HEK293 (cell line): ENCODE results near the gene SMAD7.

Experiments used
- CTCF ChIA-PET: fragments of 350-600 bp; formaldehyde crosslinking; extraction: SDS; loops from one replicate; lab custom pipeline; 2021; ENCODE audit warnings: antibody characterized with exemption; lab: Yijun Ruan, JAX
- POLR2A ChIA-PET: fragments of 300-600 bp; formaldehyde crosslinking; extraction: SDS; loops from one replicate; lab custom pipeline; 2020; ENCODE audit warnings: antibody characterized with exemption, inconsistent platforms; lab: Yijun Ruan, JAX
- H3K27ac ChIP-seq: fragments of 200-500 bp; sonication (Bioruptor generic); 2 replicates; pipeline ENCODE4 v1.5.1; 2014; ENCODE audit warnings: low read depth, low read length, control low read depth, inconsistent platforms; ENCODE audit errors: extremely low read depth
- H3K36me3 ChIP-seq, 2 experiments: fragments of 200-500 bp in 1 of 2; sonication (Bioruptor generic) in 1 of 2; 1 replicate in 1 of 2; 2 replicates in 1 of 2; pipeline ENCODE4 v1.5.1; 2014 to 2017; ENCODE audit warnings: inconsistent platforms in 2 of 2, low read length in 2 of 2; ENCODE audit not compliant: control insufficient read depth in 2 of 2, insufficient read depth in 1 of 2
- H3K4me1 ChIP-seq: fragments of 200-500 bp; sonication (Bioruptor generic); 2 replicates; pipeline ENCODE4 v1.5.1; 2014; ENCODE audit warnings: mild to moderate bottlenecking, low read length, inconsistent platforms; ENCODE audit not compliant: control insufficient read depth, insufficient read depth
- H3K4me3 ChIP-seq: 2 replicates; pipeline ENCODE4 v1.5.1; 2011; ENCODE audit warnings: low read depth, mild to moderate bottlenecking, control low read depth, low read length, moderate library complexity
- H3K9me3 ChIP-seq: fragments of 200-500 bp; sonication (Bioruptor generic); 2 replicates; pipeline ENCODE4 v1.5.1; 2014; ENCODE audit warnings: low read depth, low read length, inconsistent platforms; ENCODE audit not compliant: control insufficient read depth, insufficient read depth
- FEZF1 ChIP-seq: fragments of 450-650 bp; formaldehyde crosslinking; IDR thresholded peaks from 2 replicates; pipeline ENCODE4 v1.5.1; 2016; ENCODE audit warnings: missing biosample characterization, missing genetic modification characterization
- SP2 ChIP-seq: fragments of 450-650 bp; formaldehyde crosslinking; IDR thresholded peaks from 2 replicates; pipeline ENCODE4 v1.5.1; 2016; ENCODE audit warnings: missing biosample characterization, missing genetic modification characterization
- SP3 ChIP-seq: fragments of 450-650 bp; formaldehyde crosslinking; IDR thresholded peaks from 2 replicates; pipeline ENCODE4 v1.5.1; 2016; ENCODE audit warnings: missing biosample characterization, missing genetic modification characterization
- YY1 ChIP-seq: fragments of 450-650 bp; formaldehyde crosslinking; IDR thresholded peaks from 2 replicates; pipeline ENCODE4 v1.5.1; 2018; ENCODE audit warnings: missing biosample characterization, missing genetic modification characterization
- ZBTB1 ChIP-seq: fragments of 450-650 bp; formaldehyde crosslinking; IDR thresholded peaks from 2 replicates; pipeline ENCODE4 v1.5.1; 2016; ENCODE audit warnings: missing biosample characterization, missing genetic modification characterization
- ZFHX2 ChIP-seq: fragments of 450-650 bp; formaldehyde crosslinking; conservative IDR thresholded peaks from 2 replicates; pipeline ENCODE4 v1.5.1; 2016; ENCODE audit warnings: missing biosample characterization, missing genetic modification characterization
- ZNF10 ChIP-seq: fragments of 450-650 bp; formaldehyde crosslinking; IDR thresholded peaks from 2 replicates; pipeline ENCODE4 v1.5.1; 2017; ENCODE audit warnings: missing biosample characterization, missing genetic modification characterization
- ZNF184 ChIP-seq: fragments of 450-650 bp; IDR thresholded peaks from 2 replicates; pipeline ENCODE4 v1.5.1; 2018; ENCODE audit warnings: missing biosample characterization, mild to moderate bottlenecking, missing genetic modification characterization
- ZNF19 ChIP-seq: fragments of 450-650 bp; formaldehyde crosslinking; IDR thresholded peaks from 2 replicates; pipeline ENCODE4; 2016; ENCODE audit warnings: missing biosample characterization, missing genetic modification characterization, low read depth
- ZNF350 ChIP-seq: fragments of 450-650 bp; formaldehyde crosslinking; IDR thresholded peaks from 2 replicates; pipeline ENCODE4 v1.5.0; 2017; ENCODE audit warnings: missing biosample characterization, mild to moderate bottlenecking, missing genetic modification characterization
- ZNF626 ChIP-seq: fragments of 450-650 bp; sonication (Bioruptor Pico); formaldehyde crosslinking; IDR thresholded peaks from 2 replicates; pipeline ENCODE4 v1.5.1; 2018; ENCODE audit warnings: missing biosample characterization, missing genetic modification characterization, inconsistent platforms
- ZNF658 ChIP-seq: fragments of 450-650 bp; formaldehyde crosslinking; IDR thresholded peaks from 2 replicates; pipeline ENCODE4; 2016; ENCODE audit warnings: missing biosample characterization, missing genetic modification characterization
- ZNF701 ChIP-seq: fragments of 450-650 bp; formaldehyde crosslinking; IDR thresholded peaks from 2 replicates; pipeline ENCODE4 v1.5.1; 2016; ENCODE audit warnings: missing biosample characterization, missing genetic modification characterization
- ZNF791 ChIP-seq: fragments of 450-650 bp; formaldehyde crosslinking; IDR thresholded peaks from 2 replicates; pipeline ENCODE4 v1.5.1; 2016; ENCODE audit warnings: missing biosample characterization, missing genetic modification characterization
- ZNF837 ChIP-seq: fragments of 450-650 bp; formaldehyde crosslinking; IDR thresholded peaks from 2 replicates; pipeline ENCODE4 v1.5.1; 2016; ENCODE audit warnings: missing biosample characterization, missing genetic modification characterization
- TF ChIP-seq, protein P1 (sequence below): fragments of 450-650 bp; formaldehyde crosslinking; optimal IDR thresholded peaks from 2 replicates; pipeline ENCODE3; 2016; ENCODE audit warnings: missing biosample characterization, mild to moderate bottlenecking, missing genetic modification characterization
- TF ChIP-seq, protein P2 (sequence below): fragments of 450-650 bp; formaldehyde crosslinking; IDR thresholded peaks from 2 replicates; pipeline ENCODE4 v1.5.1; 2016; ENCODE audit warnings: missing biosample characterization, missing genetic modification characterization
- TF ChIP-seq, protein P3 (sequence below): fragments of 450-650 bp; formaldehyde crosslinking; IDR thresholded peaks from 2 replicates; pipeline ENCODE4 v1.5.1; 2016; ENCODE audit warnings: missing biosample characterization, missing genetic modification characterization
- TF ChIP-seq, protein P4 (sequence below): fragments of 450-650 bp; formaldehyde crosslinking; IDR thresholded peaks from 2 replicates; pipeline ENCODE4 v1.5.1; 2016; ENCODE audit warnings: missing biosample characterization, missing genetic modification characterization
- TF ChIP-seq, protein P5 (sequence below): fragments of 450-650 bp; formaldehyde crosslinking; IDR thresholded peaks from 2 replicates; pipeline ENCODE4 v1.5.1; 2016; ENCODE audit warnings: missing biosample characterization, missing genetic modification characterization
- TF ChIP-seq, protein P6 (sequence below): fragments of 450-650 bp; formaldehyde crosslinking; IDR thresholded peaks from 2 replicates; pipeline ENCODE4 v1.5.1; 2016; ENCODE audit warnings: missing biosample characterization, missing genetic modification characterization

The SMAD7 gene

DNA sequence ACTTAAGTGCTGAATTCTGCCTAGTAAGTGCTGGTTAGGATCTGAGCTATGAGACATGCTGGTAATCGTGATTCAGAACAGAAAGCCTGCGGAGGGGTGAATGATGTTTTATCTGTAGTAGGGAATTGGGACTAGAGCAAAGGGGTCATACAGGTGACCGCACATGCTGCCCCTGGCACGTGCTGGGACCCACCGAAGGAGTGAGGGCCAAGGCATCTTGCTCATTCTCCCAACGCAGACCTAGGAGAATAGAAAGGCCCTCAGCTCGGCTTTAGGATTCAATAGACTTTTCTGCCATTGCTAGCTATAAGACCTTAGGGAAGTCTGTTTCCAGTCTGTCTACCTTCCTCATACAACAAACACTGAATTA lies 8.8 kb upstream of the SMAD7 start (continued):
- TF ChIP-seq, protein P1, sequence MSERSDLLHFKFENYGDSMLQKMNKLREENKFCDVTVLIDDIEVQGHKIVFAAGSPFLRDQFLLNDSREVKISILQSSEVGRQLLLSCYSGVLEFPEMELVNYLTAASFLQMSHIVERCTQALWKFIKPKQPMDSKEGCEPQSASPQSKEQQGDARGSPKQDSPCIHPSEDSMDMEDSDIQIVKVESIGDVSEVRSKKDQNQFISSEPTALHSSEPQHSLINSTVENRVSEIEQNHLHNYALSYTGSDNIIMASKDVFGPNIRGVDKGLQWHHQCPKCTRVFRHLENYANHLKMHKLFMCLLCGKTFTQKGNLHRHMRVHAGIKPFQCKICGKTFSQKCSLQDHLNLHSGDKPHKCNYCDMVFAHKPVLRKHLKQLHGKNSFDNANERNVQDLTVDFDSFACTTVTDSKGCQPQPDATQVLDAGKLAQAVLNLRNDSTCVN (tag by site-specific recombination) = no peak
- no peak for TF ChIP-seq ZNF184
- no peak for TF ChIP-seq ZNF350 (tag by site-specific recombination)
- TF ChIP-seq SP3 (tag by site-specific recombination) = no peak
- no peak for TF ChIP-seq ZNF701 (tag by site-specific recombination)
- no peak for TF ChIP-seq ZNF837 (tag by site-specific recombination)
- TF ChIP-seq YY1 = no peak
- TF ChIP-seq, protein P2, sequence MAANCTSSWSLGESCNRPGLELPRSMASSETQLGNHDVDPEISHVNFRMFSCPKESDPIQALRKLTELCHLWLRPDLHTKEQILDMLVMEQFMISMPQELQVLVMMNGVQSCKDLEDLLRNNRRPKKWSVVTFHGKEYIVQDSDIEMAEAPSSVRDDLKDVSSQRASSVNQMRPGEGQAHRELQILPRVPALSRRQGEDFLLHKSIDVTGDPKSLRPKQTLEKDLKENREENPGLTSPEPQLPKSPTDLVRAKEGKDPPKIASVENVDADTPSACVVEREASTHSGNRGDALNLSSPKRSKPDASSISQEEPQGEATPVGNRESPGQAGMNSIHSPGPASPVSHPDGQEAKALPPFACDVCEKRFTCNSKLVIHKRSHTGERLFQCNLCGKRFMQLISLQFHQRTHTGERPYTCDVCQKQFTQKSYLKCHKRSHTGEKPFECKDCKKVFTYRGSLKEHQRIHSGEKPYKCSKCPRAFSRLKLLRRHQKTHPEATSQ (tag by site-specific recombination) = no peak

DNA sequence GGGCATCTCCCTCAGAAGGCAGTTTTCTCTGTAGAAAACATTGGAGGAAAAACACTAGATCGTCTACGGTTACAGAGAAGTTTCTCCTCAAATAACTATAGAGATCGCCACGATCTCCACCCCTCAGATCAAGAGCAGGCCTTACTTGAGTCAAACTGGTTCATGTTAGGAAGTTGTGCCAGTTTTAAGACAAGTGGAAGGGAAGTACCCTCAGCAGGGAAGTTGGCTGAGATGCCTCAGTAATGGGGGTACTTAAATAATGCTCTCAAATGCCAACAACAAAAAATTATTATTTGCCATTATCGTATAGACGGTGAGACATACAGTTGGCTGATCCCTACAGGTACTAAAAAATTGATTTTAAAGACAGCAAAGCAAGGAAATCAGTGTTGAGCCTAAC lies 8.2 kb upstream of the SMAD7 start:
- Histone ChIP-seq H3K4me3 (no peak overlapping the region), H3K4me1 (peaks cover 26% of the 10 kb centered on the region), H3K27ac (no peak overlapping the region; the same call in 1 of the 2 replicates), H3K9me3 (no peaks in the 10 kb centered on the region), H3K36me3 (no peaks in the 10 kb centered on the region)
- CTCF ChIA-PET = interaction anchor here (1.5 kb wide), 2 partner anchors 15 to 84 kb away, joined by 3 to 6 read pairs; no protein-coding TSS in a partner anchor
- POLR2A ChIA-PET = interaction anchor here (1.3 kb wide), 1 partner anchor 37 kb away, joined by 3 read pairs; no protein-coding TSS in a partner anchor
- TF ChIP-seq ZFHX2 (tag by site-specific recombination) = no peak
- no peak for TF ChIP-seq ZNF19 (tag by site-specific recombination)
- TF ChIP-seq, protein P3, sequence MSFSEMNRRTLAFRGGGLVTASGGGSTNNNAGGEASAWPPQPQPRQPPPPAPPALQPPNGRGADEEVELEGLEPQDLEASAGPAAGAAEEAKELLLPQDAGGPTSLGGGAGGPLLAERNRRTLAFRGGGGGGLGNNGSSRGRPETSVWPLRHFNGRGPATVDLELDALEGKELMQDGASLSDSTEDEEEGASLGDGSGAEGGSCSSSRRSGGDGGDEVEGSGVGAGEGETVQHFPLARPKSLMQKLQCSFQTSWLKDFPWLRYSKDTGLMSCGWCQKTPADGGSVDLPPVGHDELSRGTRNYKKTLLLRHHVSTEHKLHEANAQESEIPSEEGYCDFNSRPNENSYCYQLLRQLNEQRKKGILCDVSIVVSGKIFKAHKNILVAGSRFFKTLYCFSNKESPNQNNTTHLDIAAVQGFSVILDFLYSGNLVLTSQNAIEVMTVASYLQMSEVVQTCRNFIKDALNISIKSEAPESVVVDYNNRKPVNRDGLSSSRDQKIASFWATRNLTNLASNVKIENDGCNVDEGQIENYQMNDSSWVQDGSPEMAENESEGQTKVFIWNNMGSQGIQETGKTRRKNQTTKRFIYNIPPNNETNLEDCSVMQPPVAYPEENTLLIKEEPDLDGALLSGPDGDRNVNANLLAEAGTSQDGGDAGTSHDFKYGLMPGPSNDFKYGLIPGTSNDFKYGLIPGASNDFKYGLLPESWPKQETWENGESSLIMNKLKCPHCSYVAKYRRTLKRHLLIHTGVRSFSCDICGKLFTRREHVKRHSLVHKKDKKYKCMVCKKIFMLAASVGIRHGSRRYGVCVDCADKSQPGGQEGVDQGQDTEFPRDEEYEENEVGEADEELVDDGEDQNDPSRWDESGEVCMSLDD (tag by site-specific recombination) = no peak
- no peak for TF ChIP-seq ZNF658 (tag by site-specific recombination)
- no peak for TF ChIP-seq ZNF10 (tag by site-specific recombination)
- TF ChIP-seq ZBTB1 = no peak
- TF ChIP-seq, protein P4, sequence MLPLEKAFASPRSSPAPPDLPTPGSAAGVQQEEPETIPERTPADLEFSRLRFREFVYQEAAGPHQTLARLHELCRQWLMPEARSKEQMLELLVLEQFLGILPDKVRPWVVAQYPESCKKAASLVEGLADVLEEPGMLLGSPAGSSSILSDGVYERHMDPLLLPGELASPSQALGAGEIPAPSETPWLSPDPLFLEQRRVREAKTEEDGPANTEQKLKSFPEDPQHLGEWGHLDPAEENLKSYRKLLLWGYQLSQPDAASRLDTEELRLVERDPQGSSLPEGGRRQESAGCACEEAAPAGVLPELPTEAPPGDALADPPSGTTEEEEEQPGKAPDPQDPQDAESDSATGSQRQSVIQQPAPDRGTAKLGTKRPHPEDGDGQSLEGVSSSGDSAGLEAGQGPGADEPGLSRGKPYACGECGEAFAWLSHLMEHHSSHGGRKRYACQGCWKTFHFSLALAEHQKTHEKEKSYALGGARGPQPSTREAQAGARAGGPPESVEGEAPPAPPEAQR (tag by site-specific recombination) = no peak
- TF ChIP-seq ZNF791 = no peak
- no peak for TF ChIP-seq SP2 (tag by site-specific recombination)
- TF ChIP-seq, protein P5, sequence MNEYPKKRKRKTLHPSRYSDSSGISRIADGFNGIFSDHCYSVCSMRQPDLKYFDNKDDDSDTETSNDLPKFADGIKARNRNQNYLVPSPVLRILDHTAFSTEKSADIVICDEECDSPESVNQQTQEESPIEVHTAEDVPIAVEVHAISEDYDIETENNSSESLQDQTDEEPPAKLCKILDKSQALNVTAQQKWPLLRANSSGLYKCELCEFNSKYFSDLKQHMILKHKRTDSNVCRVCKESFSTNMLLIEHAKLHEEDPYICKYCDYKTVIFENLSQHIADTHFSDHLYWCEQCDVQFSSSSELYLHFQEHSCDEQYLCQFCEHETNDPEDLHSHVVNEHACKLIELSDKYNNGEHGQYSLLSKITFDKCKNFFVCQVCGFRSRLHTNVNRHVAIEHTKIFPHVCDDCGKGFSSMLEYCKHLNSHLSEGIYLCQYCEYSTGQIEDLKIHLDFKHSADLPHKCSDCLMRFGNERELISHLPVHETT (tag by site-specific recombination) = no peak
- TF ChIP-seq FEZF1 (tag by site-specific recombination) = no peak
- no peak for TF ChIP-seq ZNF626
- TF ChIP-seq, protein P6, sequence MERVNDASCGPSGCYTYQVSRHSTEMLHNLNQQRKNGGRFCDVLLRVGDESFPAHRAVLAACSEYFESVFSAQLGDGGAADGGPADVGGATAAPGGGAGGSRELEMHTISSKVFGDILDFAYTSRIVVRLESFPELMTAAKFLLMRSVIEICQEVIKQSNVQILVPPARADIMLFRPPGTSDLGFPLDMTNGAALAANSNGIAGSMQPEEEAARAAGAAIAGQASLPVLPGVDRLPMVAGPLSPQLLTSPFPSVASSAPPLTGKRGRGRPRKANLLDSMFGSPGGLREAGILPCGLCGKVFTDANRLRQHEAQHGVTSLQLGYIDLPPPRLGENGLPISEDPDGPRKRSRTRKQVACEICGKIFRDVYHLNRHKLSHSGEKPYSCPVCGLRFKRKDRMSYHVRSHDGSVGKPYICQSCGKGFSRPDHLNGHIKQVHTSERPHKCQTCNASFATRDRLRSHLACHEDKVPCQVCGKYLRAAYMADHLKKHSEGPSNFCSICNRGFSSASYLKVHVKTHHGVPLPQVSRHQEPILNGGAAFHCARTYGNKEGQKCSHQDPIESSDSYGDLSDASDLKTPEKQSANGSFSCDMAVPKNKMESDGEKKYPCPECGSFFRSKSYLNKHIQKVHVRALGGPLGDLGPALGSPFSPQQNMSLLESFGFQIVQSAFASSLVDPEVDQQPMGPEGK (tag by site-specific recombination) = no peak
